Sciatic nerve (tissue), 2 donors: ENCODE data around the gene SKOR1. TPM values are rescaled to one million over a fixed set of nuclear protein-coding genes. Genes with fewer than 3 reads are reported as not detected.

Experiments
- ATAC-seq: fragments of 200-7000 bp; cut with Tn5 transposase; one replicate; pipeline ENCODE4 v1.9.1; 2020; ENCODE audit warnings: mild to moderate bottlenecking, moderate library complexity
- DNase-seq: peaks from one replicate; pipeline ENCODE4 v3.0.0-alpha.2; 2020; ENCODE audit warnings: low spot score
- intact Hi-C: fragments of 100-400 bp; cut with DNase I; formaldehyde crosslinking; loops from one replicate; pipeline ENCODE4 v1.14.2; 2022
- total RNA-seq: library from RNA; stranded (reverse); fragmentation: NEBNext Ultra II Directional; extraction: Animal tissue kit (Norgen Biotek cat#: 25700); gene quantifications from one replicate; pipeline ENCODE4 v1.2.1, GENCODE V29; 2021
- donor health status: DM: no; HTN: no; CAD: no.
- donor health status: DM: no; HTN: no; CAD: no.

The SKOR1 gene
- total RNA-seq, 1 donor from 2014 or later = 1.3 TPM

GRCh38 chr15:67828969-67829646, 3.8 kb downstream of the SKOR1 start:
- intact Hi-C loops = no loop called here

GRCh38 chr15:67829647-67830504, 4.6 kb downstream of the SKOR1 start:
- ATAC-seq (no peak), DNase-seq (no peak)
- intact Hi-C loops = no loop called here

More at GRCh38 chr15:67828969-67829646, 3.8 kb downstream of the SKOR1 start:
- ATAC-seq (no peak), DNase-seq (no peak)

GRCh38 chr15:67831363-67831762, 6.1 kb downstream of the SKOR1 start:
- intact Hi-C loops = no loop called here
- DNase-seq (no peak), ATAC-seq (no peak)

GRCh38 chr15:67832031-67832551, 6.8 kb downstream of the SKOR1 start:
- DNase-seq (no peak), ATAC-seq (no peak)
- intact Hi-C loops = no loop called here

GRCh38 chr15:67832897-67833709, 7.8 kb downstream of the SKOR1 start:
- intact Hi-C loops = no loop called here
- peak; percentile 51 for DNase-seq
- no peak for ATAC-seq

- ATAC-seq (peak; percentile 29), DNase-seq (peak; percentile 57)
- intact Hi-C loops = no loop called here
Observed at GRCh38 chr15:67833710-67834511, 8.6 kb downstream of the SKOR1 start.

- ATAC-seq (no peak), DNase-seq (no peak)
- intact Hi-C loops = loop anchor here (5.0 kb wide), 2 partner anchors 377 to 887 kb away; no protein-coding TSS in a partner anchor
Observed at GRCh38 chr15:67834581-67835296, 9.4 kb downstream of the SKOR1 start.

GRCh38 chr15:67835297-67836133, 10.2 kb downstream of the SKOR1 start:
- ATAC-seq = no peak
- no peak for DNase-seq
- intact Hi-C loops = loop anchor here (5.0 kb wide), 2 partner anchors 378 to 888 kb away; no protein-coding TSS in a partner anchor

GRCh38 chr15:67836134-67836455, 10.8 kb downstream of the SKOR1 start:
- intact Hi-C loops = loop anchor here (5.0 kb wide), 2 partner anchors 379 to 889 kb away; no protein-coding TSS in a partner anchor
- DNase-seq (no peak), ATAC-seq (no peak)

- peak; percentile 75 for DNase-seq
- intact Hi-C loops = loop anchor here (5.0 kb wide), 2 partner anchors 379 to 889 kb away; no protein-coding TSS in a partner anchor
- ATAC-seq = no peak
Observed at GRCh38 chr15:67836477-67836876, 11.2 kb downstream of the SKOR1 start.

- intact Hi-C loops = loop anchor here (5.0 kb wide), 2 partner anchors 380 to 890 kb away; no protein-coding TSS in a partner anchor
- no peak for ATAC-seq
- DNase-seq = no peak
Observed at GRCh38 chr15:67836955-67837354, 11.6 kb downstream of the SKOR1 start.

- DNase-seq (no peak), ATAC-seq (peak; percentile 45)
- intact Hi-C loops = loop anchor here (5.0 kb wide), 2 partner anchors 382 to 892 kb away; no protein-coding TSS in a partner anchor
Observed at GRCh38 chr15:67838789-67839332, 13.6 kb downstream of the SKOR1 start.

- DNase-seq (no peak), ATAC-seq (peak; percentile 9)
- intact Hi-C loops = loop anchor here (5.0 kb wide), 2 partner anchors 382 to 892 kb away; no protein-coding TSS in a partner anchor
Observed at GRCh38 chr15:67839499-67839928, 14.2 kb downstream of the SKOR1 start.

GRCh38 chr15:67839929-67840748, 14.8 kb downstream of the SKOR1 start, which contains the start of gene RNU6-1:
Gene RNU6-1 (minus strand): TSS chr15:67840045.
- ATAC-seq (peak; percentile 95), DNase-seq (peak; percentile 96)
- intact Hi-C loops = loop anchor here (5.0 kb wide), 2 partner anchors 383 to 893 kb away; no protein-coding TSS in a partner anchor
